HG03520 (cell line): ENCODE measurements around the gene BABAM1.

Experiments used
- ATAC-seq: cut with Tn5 transposase; IDR thresholded peaks from one replicate; pipeline ENCODE4 v1.9.1; 2021; ENCODE audit warnings: mild to moderate bottlenecking, moderate library complexity; ENCODE audit not compliant: unreplicated experiment

Gene BABAM1

DNA sequence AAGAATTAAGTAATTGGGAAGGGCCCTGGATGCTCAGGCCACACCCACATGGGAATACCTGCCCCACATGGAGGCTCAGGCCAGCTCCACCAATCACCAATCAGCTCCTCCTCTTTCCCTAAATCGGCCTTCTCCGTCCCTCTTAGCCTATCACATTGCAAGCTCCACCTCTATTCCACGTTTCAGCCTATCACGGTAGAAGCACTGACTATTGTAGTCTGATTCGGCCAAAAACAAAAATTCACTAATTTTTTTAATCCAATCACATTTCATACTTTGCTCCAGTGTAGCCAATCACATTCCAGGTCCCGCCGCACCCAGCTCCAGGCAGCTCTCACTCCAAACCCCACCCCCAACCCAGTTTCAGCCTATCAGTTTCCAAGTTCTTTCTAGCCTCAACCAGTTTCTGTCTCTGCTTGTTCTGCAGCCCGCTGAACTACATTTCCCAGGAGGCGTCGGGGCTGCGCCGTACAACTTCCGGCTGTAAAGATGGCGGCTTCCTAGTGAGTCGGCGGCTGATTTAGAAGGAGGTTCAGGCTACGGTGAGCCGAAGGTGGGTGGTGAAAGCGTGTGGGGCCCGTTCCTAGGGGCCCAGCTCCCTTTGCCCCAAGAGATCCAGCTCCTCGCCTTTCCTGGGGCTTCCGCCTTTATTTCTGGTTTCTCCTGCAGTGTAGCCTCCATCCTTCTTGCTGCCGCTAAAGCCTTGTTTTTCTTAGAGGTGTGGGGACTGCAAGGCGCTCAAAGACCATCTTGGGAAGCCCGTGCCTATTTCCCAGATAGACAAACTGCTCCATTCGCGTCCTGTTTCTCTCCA, at the start of gene BABAM1:
TSS of gene BABAM1 (plus strand) at position 469 of the 814 bp plus-strand sequence. CDS start 1,364 bp downstream, outside the sequence.
- ATAC-seq: peak; percentile 84

GRCh38 chr19:17219286-17219685, 48.0 kb upstream of the BABAM1 start:
- no peak for ATAC-seq

DNA sequence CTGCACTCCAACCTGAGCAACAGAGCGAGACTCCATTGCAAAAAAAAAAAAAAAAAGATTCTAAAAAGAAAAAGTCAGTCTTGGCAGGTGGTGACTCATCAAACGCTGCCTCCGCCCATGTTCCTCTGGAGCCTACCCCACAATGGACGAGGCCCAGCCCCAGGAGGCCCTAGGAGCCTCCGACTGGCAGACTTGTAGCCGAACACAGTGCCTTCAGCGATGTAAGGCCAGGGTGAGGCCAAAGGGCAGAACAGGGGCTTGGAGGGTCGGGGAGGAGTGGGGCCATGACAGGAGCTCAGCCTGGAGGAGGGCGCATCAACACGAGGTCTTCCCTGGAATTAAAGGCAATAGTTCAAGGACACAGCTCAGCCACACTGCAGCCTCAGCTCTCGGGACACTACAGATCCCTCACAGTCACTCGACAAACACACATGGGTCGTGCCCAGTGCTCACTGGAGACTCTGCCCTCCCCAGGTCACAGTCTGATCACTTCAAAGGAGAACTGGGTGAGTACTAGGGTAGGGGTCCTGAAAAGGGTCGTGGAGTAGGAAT, 47.0 kb upstream of the BABAM1 start:
- ATAC-seq: no peak

- ATAC-seq: no peak
These were observed 42.2 kb upstream of the BABAM1 start for GRCh38 chr19:17225053-17225452.

- peak; percentile 85 for ATAC-seq
These were observed 41.0 kb upstream of the BABAM1 start, which contains the start of gene OCEL1 for GRCh38 chr19:17226002-17226933. Gene OCEL1, plus strand, starts transcription at chr19:17226226. Its CDS starts 22 bp downstream, at chr19:17226248.

- no peak for ATAC-seq
These were observed 39.4 kb upstream of the BABAM1 start for GRCh38 chr19:17227798-17228367.

DNA sequence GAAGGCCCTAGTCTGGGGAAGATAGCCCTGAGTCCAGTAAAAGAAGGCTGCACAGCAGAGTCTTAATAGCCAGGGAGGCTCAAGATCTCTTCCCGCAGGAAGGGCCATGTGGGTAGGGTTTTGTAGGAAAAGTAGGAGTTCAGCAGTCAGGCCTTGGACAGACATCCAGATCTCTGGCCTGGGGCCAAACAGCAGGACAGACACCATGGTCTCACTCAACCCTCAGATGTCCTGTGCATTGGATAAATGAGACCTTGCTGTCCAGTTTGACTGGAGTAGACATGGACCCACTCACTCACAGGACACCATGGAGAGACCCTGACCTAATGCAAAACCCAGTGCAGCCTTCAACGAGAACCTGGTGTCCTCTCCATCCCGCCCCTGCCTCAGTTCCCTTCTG, 37.4 kb upstream of the BABAM1 start:
- no peak for ATAC-seq

- ATAC-seq: no peak
These were observed 35.0 kb upstream of the BABAM1 start for GRCh38 chr19:17232258-17232657.

DNA sequence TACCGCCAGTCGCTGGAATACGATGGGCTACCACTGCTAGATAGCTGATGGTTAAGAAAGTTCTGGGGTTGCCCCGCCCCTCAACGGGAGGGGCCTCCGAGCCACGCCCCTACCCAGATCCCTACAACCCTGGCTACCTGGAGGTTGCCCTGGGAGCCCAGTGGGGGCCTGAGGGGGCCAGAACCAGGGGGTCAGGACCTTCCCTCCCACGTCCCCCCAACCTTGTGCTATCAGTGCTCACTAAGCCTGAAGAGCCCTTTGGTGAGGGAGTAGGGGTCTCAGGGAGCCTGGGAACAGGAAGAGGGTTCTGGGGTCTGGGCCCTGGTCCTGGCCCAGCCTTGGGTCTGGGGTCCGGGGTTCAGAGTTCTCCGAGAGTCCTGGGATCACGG, 32.3 kb upstream of the BABAM1 start:
- peak; percentile 27 for ATAC-seq

GRCh38 chr19:17235300-17235970, 31.8 kb upstream of the BABAM1 start:
- peak; percentile 60 for ATAC-seq

- ATAC-seq: no peak
These were observed 31.1 kb upstream of the BABAM1 start for GRCh38 chr19:17235971-17236777.

DNA sequence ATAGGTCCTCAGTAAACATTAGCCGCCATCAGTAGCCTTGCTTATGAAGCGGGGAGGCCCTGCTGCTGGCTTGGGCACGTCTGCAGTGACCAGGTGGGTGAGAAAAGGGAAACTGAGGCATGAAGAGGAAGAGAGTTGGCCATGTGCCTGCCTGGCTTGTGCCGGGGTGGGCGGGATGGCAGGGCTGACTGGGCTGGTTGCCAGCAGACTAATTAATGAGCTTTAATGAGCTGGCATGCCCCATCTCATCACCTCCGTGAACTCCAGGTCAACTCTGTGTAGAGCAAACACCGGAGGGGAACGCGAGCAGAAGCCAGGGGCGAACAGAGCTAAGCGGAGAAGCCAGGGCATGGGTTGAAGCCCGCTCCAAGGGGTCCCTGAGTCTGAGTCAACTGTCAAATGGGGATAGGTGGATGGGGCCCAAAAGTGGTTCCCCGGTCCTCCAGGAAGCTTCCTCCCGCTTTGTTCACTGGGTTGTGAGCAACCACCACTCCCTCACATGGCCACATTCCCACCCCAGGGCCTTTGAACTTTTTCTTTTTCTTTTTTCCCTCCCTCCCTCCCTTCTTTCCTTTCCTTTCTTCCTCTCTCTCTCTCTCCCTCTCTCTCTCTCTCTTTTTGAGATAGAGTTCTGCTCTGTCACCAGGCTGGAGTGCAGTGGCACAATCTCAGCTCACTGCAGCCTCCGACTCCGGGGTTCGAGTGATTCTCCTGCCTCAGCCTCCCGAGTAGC, 30.3 kb upstream of the BABAM1 start:
- ATAC-seq: no peak

GRCh38 chr19:17237747-17238706, 29.2 kb upstream of the BABAM1 start:
- ATAC-seq: no peak

- no peak for ATAC-seq
These were observed 27.0 kb upstream of the BABAM1 start for GRCh38 chr19:17240062-17240752.

DNA sequence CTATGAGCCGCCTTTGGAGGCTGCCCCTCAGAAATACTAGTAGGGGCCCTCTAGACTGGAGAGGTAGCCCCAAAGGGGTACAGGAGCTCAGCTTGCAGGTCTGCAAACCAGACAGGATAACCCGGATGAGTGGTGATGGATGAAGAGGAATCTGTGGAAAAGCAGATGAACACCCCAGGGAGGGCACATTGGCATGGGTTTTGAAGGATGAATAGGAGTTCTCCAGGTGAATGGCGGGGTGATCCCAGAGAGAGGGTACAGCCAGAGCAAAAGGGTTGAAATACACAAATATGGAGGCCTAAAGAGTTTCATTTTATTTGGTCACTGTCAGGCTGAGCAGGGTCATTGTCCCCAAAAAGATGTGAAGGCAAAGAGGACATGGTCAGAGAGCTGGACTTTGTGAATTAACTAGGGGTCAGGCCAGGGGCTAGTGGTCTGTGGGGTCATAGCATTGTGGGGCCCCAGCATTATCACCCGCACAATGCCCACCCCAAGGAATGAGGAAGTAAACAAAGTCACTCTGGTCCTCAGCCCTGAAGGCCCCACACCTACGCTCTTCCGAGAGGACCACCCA, 26.3 kb upstream of the BABAM1 start:
- no peak for ATAC-seq

GRCh38 chr19:17242431-17243208, 24.6 kb upstream of the BABAM1 start:
- no peak for ATAC-seq
